ENCODE data around the gene ADGRB3.
"Not testable (repeated sequence)": the region's sequence is repeated elsewhere in the genome, so short reads cannot be mapped to it uniquely, and the experiment has no call there.

ADGRB3 gene

GRCh38 chr6:69111301-69111700 is 476.2 kb downstream of the ADGRB3 start:
- DNase-seq, result no peak

GRCh38 chr6:69116658-69117057 is 481.6 kb downstream of the ADGRB3 start:
- DNase-seq, result peak in 12 of 56 donors; percentile 1 to 11 (median 6)

- DNase-seq, result not testable (repeated sequence)
These were observed 486.7 kb downstream of the ADGRB3 start for GRCh38 chr6:69121461-69122406.

- no peak for DNase-seq
These were observed 487.3 kb downstream of the ADGRB3 start for GRCh38 chr6:69122407-69122773.

DNA sequence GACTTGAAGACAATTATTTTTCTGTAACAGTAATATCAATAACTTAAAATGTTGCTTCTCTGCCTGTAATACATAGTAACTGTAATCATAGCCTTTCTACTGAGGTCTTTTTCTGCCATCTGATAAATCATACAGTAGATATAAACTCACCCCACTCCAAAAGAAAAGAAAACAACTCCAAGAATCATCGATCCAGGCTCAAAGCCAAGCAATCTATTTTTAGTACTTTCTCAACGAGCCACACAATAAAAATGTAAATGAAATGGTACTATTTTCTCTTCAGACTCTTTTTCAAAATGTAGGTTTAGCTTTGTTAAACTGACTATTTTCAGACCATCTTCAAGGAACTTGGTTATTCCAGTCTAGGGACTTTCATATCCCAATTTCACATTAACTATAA is 493.3 kb downstream of the ADGRB3 start:
- no peak for DNase-seq

DNA sequence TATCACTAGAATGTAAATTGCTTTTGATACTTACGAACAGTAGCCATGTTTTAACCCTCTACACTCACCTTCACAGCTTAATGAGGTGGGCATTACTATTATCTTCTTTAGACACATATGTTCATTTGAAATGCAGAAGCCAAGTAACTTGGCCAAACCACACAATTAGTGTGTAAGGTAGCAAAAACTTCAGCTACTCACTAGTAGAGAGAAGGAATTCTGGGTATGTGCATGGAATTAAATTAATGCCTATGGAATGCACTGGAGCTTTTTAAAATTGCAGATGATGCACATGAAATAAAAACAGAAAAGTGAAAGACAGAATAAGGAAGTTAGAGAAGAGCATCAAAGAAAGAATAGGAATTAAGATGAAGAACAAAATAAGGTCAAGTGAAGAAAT is 494.0 kb downstream of the ADGRB3 start:
- DNase-seq, result no peak

DNA sequence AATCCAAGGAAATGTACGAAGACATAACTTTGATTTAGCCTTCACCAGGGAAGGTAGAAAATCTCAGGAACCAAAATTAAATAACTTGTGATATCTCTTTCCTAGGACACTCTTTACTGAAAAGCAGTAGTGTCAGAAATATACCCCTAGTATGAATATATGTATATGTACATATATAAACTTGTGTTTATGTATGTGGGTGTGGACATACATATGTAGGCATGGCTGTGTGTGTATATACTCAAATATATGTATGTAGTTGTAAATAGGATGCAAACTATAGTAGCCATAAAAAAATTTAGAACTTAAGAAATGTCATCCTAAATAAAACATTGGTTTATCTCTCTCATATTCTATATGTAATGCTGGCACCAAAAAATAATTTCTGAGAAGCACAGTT is 500.8 kb downstream of the ADGRB3 start:
- no peak for DNase-seq

GRCh38 chr6:69138148-69138547 is 503.1 kb downstream of the ADGRB3 start:
- no peak for DNase-seq

DNA sequence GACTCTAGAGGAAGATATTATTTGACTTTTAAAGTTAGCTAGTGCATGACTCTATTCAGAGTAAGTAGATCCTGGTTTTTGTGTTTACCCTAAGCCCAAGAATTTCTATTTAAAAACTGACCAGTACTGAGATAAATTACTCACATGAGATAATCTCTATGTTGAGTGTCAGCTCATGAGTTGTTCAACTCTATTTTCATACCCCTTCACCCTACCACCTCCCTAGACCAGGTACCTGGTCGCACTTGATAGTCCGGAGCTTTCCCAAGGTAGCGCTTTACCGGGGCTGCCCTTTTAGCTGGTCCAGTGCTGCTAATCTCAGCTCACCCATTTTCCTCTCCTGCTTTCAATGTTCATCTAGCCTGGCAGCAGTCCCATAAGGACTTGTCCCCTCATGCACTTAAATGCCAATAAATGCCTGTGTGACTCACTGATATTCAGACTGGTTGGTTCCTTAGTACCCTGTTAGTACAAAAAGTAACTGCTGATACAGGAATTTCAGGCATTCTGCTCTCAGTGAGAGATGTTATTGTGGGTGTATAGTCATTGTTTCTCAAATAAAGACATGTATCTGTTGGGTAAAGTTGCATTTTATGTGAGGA is 503.9 kb downstream of the ADGRB3 start:
- no peak for DNase-seq

GRCh38 chr6:69145062-69145461 is 510.0 kb downstream of the ADGRB3 start:
- no peak for DNase-seq

DNA sequence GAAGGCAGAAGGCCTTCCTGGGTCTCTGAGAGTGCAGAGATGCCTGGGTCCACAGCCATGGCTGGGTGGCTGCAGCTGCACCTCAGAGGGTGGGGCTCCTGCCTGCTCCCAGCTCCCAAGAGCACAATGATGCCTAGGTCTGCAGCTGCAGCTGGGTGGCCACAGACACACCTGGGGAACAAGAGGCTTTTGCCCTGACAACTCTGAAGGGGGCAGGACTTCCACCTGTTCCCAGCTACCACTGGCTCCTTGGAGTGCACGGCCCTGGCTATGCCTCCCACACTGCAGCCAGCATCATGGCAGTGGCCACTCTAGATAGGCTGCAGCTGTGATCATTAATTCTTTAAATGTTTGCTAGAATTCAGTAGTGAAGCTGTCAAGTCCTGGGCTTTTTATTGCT is 511.3 kb downstream of the ADGRB3 start:
- no peak for DNase-seq

GRCh38 chr6:69155467-69155866 is 520.4 kb downstream of the ADGRB3 start:
- DNase-seq, result no peak

DNA sequence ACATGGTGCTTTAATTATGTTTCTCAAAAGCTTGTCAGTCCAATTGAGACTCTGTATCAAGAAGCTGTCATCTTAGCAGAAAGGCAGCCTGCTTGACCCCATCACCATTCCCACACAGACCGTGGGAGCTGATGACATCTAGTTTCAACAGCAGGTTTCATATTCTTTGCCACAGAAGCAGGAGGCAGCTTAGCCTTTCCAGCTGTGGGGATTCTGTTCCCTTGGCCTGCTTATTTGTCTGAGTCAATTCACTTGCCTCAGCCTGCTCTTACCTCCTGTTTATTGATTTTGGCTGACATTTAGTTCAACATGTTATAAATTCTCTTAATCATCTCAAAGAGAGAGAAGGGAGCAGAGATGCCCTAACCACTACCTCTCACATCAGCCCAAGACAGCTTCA is 527.7 kb downstream of the ADGRB3 start:
- no peak for DNase-seq

DNA sequence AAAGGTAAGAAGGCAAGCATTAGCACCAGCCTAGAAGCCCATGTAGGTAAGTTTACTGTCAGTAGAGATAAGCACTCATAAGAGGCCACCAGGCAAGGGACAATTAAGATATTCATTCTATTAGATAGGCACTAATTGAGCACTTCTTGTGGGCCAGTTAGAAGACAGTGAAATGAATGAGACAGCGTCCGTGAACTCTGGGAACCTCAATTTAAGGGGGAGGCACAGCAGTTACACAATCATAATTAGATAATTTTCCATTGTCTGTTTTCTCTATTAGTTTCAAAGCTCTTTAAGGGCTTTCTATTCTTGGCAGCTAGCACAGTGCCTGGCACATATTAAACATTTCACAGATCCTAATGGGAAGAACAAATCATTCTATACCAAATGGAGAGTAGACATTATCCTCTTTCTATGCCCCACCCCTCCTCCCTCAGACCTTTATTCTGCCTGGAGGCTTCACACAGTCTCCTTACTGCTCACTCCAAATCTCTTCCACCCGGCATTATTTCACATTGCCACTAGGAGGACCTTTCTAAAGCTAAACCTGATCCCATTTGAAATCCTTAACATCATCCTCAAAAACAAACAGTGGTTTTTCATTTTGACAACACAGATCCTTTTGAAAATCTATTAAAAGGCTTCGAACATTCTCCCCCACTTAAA is 529.6 kb downstream of the ADGRB3 start:
- no peak for DNase-seq

DNA sequence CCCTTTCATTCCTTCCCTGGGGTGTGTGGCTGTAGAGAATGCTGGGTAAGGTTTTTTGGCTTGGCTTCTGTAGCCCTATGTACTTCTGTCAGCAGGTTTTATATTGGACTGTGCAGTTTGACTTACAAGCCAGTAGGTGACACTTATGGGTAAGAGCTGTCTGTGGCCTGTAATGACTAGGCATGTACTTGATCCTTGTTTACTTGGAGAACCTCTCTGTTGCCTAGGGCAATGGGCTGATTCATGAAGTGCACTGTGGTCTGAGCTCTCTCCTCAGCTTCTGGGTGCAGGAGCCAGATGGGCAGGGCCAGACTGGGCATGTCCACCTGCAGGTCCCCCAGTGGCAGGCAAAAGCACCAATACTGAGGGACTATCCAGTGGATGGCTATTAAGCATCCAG is 544.6 kb downstream of the ADGRB3 start:
- no peak for DNase-seq

DNA sequence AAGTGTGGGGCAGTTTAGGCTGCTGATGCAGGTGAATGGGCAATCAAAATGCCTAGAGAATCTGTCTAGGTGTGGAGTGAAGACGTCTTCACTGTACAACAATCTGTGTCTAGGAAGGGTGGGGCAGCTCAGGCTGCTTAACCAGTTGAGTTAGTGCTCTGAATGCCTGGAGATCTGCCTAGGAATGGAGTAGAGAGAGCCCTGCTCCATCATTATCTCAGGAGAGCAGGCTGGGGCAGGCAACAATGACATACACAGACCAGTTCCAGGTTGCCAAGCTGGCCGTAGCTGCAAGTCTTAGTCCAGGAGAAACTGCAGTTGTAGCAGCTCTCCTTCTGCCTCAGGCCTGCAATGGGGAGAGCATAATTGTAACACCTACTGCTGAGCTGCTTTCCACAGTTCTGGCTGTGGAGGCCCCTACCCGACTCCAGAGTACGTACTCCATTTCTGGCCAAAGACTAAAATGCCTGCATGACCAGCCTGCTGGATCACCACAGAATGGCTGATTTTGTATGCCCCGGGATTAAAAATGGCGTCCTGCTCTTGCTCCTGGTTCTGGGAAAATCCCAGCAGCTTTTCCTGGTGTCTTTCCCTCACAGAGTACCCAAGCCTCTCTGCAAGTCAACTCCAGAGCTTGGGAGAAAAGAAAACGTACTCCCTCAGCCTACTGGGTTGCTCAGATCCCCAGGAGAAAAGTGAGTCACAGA is 545.4 kb downstream of the ADGRB3 start:
- DNase-seq, result no peak

DNA sequence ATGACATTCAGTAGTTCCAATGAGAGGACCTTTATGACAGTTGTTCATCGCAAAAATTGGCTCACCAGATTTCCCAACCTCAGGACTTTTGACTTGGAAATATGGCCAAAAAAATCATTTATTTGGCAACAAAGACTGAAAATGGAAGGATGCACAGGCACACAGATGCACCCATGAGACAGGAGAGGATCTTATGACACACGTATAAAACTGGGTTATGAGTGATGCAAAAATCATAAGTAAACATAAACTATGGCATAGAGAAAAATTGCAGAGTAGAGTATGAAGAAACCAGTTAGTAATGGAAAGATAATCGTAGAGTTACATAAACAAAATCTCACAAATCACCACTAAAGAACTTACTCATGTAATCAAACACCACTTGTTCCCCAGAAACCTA is 546.9 kb downstream of the ADGRB3 start:
- no peak for DNase-seq

DNA sequence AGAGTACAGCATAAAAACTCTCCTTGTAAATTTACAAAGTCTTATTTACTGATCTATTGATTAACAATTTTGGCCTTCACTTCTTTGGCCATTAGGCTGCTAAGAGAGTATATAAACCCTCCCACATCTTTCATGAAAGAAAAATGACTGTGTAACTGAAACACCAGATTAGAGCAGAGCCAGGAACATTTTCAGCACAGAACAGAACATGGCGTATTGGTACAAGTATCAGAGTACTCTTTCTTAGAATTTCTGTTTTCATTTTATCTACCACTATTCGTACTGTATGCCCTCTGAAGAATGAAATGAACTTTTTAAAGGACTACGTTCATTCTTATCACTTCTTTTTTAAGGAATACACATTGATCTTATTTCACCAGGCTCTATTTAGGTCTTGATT is 550.2 kb downstream of the ADGRB3 start:
- DNase-seq, result no peak

GRCh38 chr6:69202768-69203167 is 567.7 kb downstream of the ADGRB3 start:
- no peak for DNase-seq

DNA sequence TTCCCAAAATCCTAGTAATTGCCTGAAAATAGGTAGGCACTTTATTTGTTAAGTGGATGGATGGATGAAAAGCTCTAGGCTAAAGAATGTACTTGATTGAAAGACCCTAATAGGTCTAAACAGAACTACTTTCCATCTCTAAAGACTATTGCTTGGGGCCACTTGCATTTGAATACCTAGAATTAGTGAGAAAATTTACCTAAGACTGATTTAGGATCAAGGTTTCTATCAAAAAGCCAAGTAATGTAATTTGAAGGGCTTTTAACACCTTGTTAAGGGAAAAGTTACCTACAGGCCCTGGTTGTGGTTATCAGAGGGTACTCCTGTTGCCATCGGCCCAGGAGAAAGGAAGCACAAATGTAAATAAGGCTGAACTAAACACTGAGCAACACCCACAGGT is 581.0 kb downstream of the ADGRB3 start:
- DNase-seq, result no peak

DNA sequence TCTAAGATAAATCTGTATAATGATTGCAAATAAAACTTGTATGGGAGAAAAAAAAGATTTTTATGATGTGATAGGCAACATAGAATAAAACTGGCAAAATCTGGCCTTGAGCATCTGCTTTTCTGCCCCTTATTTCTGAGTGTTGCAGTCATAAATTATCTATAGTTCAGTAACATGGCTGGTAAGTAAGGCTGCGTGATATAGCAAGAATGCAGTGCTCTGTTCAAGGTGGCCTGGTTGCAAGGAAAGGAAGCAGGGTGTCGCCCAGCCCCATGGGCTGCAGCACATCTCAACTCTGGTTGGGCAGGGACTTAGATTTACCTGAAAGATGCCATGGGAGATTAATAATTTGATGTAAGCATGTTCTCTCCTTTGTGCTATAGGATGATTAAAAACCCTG is 582.3 kb downstream of the ADGRB3 start:
- no peak for DNase-seq

DNA sequence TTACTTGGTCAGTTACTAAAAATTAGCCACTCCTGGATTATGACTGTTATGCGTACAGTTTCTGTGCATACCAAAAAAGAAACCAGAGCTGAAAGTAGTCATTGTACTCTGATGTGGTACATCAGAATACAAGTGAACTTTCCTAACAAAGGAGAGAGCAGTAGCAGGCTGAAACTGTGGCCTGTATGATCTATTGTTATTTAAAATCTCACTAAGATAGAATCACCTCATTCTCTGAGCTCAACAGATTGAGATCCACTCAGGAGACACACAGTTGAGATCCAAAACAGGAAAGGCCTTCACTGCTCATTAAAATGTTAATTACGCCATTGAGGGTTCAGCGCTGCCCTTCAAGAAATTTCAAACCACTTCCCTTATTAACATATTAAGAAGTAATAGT is 585.3 kb downstream of the ADGRB3 start:
- DNase-seq, result no peak
